Fibroblast of skin of right biceps (primary cell): ENCODE measurements around the gene NEXN.
"Not testable (repeated sequence)": the region's sequence is repeated elsewhere in the genome, so short reads cannot be mapped to it uniquely, and the experiment has no call there.

Experiments
- DNase-seq: peaks from one replicate; pipeline ENCODE4 v3.0.0-alpha.2; 2013

The NEXN gene

DNA sequence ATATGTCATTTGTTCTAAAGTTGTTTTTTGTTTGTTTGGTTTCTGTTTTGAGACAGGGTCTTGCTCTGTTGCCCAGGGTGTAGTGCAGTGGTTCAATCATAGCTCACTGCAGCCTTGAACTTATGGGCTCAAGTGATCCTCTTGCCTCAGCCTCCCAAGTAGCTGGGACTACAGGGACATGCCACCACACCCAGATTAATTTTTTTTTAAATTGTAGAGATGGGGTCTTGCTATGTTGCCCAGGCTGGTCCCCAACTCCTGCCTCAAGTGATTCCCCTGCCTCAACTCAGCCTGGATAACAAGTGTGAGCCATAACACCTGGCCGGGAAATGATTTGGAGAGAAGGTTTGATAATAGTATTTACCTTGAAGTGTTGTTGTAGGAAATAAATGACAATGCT is 18.2 kb downstream of the NEXN start:
- DNase-seq: no peak

DNA sequence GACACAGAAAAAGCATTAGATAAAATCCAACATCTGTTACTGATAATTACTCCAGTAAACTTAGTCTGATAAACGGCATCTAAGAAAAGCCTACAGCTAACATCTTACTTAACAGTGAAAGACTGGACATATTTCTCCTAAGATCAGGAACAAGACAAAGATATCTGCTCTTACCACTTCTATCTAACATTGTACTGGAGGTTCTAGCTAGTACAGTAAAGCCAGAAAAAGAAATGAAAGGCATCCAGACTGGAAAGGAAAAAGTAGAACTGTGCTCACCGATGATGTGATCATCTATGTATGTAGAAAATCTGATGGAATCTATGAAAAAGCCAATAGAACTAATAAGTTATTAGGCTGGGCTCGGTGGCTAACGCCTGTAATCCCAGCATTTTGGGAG is 21.7 kb downstream of the NEXN start:
- no peak for DNase-seq

DNA sequence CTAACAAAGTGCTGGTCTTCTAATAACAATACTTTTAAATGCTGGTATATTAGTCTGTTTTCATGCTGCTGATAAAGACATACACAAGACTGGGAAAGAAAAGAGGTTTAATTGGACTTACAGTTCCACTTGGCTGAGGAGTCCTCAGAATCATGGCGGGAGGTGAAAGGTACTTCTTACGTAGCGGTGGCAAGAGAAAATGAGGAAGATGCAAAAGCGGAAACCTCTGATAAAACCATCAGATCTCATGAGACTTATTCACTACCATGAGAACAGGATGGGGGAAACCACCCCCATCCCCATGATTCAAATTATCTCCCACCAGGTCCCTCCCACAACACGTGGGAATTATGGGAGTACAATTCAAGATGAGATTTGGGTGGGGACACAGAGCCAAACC is 30.5 kb downstream of the NEXN start:
- DNase-seq: not testable (repeated sequence)

DNA sequence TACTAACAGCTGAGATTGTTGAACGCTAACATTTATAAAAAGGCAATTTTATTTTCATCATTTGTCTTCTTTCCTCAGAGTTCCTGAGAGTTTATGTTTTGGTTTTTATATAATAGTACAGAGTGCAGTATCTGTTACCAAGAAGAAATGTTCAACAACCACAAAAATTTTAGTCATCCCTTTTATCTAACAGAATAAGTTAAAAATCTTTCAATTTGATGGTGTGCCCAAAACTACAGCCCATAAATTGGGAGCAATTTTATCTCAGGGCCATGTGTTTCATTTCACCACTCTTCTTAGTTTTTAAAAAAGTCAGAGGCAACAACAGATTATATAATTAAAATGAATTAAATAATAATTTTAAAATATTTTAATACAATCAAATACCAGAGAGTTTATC is 37.1 kb downstream of the NEXN start:
- DNase-seq: peak; percentile 41

DNA sequence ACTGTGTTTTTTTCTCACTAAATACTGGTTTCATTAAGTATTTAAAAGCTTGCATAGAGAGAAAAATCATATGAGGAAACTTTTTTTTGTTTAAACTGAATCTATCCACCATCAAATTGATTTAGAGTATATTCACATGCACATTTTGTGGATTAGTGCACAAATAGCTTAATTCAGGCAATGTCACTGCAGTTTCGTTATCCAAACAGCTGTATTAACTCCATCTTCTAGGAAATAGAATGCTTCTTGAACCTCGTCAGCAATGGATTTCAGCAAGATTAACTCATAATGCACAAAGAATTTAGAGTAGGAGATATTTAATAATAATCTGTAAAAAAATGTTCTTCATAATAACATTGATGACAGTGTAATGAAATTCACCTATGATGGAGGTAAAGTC is 37.5 kb downstream of the NEXN start:
- no peak for DNase-seq

DNA sequence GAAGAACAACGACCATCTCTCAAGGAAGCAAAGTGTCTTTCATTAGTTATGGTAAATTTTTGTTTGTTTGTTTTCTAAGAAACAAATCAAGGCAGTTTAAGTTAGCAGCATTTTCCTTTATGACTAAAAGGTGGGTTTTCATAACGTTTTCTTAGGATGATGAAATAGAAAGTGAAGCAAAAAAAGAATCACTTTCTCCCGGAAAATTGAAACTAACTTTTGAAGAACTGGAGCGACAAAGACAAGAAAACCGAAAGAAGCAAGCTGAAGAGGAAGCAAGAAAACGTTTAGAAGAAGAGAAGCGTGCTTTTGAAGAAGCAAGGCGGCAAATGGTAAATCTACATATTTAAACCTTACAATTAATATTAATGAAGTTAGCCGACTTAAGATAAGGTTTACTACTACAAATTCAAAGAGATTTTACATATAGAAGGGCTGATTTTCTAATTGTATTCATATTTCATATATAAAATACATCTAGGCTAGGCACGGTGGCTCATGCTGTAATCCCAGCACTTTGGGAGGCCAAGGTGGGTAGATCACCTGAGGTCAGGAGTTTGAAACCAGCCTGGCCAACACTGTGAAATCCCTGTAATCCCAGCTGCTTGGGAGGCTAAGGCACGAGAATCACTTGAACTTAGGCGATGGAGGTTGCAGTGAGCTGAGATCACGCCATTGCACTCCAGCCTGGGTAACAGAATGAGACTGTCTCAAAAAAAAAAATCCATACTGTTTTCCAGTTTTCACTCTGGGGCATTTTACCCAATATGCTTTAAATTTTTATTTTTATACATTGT is 38.3 kb downstream of the NEXN start:
- DNase-seq: no peak

DNA sequence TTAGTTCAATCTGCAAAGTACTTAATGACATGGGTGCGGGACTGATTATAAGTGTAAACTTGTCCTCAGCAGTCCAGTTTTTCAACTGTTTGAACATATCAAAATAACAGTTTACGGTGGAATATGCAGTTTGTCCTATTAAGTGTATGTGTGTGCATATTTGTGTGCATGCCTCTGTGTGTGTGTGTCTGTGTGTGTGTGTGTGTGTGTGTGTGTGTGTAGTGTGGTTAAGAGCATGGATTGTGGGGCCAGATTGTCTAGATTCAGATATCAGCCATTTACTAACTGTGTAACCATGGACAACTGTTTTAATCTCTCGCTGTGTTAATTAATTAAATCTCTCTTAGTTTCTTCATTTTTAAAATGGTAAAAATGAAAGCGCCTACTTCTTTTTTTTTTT is 39.0 kb downstream of the NEXN start:
- no peak for DNase-seq

DNA sequence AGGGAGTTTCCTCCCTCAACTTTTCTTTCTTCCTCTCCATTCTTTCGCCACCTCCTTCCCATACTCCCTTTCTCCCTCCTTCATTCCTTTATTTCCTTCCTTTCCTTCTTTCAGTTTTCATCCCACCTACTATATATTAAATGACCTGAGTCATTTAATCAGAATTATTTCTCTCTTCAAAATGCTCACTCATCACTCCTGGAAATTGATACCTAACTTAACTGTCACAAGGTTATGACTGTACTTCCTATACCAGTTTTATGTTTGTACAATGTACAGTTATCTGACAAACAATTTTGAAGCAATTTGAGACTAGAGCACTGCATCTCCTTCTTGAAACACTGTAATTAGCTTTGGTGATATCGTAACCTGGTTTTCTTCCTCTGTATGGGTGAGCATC is 41.4 kb downstream of the NEXN start:
- no peak for DNase-seq

DNA sequence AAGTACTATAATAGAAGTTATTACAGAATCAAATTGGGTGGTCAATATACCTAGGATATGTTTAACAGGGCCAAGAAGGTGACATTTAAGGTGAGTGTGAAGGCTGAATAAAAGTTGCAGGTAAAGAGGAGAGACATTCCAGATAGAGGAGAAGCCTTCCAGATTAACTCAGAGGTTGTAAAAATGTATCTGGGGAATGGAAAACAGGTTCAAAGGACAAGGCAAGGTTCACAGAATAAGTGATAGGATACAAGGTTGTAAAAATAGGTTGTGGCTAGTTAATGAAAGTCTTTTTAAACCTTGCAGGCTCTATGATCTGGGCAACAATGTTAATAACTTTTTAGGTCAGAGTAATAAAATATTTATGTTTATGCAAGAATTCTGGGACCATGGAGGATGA is 50.2 kb downstream of the NEXN start:
- no peak for DNase-seq

DNA sequence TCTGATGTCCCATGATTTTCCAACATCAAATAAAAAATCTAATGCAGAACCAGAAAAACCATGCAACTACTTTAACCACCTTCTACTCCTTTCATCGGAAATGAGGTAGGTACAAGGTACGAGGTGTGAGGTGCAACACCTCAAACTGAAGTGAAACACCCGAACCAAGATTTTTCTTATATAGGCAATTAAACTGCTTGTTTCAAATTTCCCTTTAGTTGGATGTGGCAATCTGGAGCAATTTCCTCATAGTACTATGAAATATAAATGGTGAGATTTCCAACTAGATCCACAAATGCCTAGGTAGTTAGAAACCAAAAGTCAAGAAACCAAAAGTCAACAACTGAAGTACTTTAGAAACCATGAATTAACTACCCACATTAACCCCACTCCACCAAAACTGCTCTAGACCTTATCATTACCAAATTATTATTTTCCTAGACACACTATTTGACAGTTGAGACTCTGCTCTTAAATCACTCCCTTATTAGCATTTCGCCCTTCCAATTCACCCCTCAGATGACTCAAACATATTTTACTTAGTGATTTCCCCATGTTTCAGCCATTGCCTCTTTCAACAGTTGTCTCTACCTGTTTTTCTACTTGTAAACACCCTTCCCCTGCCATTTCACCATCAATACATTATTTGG is 52.6 kb downstream of the NEXN start:
- no peak for DNase-seq

DNA sequence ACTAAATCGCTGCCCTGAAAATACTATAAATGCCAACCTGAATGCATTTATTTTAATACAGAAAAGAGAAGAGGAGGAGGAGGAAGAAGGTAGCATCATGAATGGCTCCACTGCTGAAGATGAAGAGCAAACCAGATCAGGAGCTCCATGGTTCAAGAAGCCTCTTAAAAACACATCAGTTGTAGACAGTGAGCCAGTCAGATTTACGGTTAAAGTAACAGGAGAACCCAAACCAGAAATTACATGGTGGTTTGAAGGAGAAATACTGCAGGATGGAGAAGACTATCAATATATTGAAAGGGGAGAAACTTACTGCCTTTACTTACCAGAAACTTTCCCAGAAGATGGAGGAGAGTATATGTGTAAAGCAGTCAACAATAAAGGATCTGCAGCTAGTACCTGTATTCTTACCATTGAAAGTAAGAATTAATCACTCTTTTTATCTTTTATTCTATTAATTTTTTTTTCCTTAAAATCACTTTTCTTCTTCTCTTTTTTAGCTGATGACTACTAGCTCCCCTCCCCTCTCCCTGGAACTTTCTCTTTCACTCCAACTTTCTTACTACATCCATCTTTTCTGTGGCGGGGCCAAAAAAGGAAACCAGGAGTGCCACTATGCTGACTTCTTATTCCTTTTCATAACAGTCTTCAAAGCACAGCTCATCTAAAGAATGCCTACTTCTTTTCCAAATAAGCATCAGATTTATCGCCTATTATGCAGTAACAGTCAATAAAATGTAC is 54.1 kb downstream of the NEXN start:
- no peak for DNase-seq

DNA sequence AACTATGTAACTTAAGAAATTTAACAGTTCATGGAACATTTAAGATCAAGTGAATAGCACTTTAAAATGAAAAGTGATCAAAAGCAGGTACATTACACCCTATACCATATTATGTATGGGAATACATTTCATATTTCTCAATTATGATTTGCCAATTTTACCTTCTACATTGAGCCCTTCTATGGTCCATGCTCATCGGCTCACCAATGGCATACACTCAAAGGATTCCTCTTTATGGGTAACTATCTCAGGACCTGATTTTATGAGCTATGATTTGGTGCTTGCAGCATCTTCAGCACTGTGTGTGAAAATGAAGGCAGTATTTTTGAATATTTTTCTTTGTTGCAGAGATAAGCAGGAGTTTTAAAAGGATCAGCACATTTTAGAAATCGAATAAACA is 56.9 kb downstream of the NEXN start:
- DNase-seq: no peak

DNA sequence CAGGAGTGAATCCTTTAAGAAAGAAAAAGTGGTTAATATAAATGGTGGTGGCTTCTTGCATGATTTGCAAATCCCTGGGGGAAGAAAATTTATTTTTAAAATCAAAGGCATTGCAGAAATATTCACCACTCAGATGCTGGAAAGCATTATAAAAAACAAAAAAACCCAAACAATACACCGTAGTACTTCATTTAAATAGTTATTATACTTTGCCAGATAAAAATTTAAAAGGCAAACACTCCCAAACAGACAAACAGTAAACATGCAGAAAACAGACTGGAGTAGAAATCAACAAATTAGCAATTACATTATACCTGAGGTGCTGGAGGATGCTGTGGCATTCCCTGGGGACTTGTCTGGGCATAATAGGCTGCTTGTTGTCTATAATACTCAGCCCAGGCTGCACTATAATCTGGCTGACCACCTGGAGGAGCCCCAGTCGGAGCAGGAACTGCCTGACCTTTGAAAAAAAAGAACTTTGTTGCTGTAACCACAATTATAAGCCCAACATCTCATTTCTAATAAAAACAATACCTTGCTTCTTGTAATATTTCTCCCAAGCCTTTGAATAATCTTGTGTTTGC is 60.5 kb downstream of the NEXN start:
- DNase-seq: peak; percentile 26

DNA sequence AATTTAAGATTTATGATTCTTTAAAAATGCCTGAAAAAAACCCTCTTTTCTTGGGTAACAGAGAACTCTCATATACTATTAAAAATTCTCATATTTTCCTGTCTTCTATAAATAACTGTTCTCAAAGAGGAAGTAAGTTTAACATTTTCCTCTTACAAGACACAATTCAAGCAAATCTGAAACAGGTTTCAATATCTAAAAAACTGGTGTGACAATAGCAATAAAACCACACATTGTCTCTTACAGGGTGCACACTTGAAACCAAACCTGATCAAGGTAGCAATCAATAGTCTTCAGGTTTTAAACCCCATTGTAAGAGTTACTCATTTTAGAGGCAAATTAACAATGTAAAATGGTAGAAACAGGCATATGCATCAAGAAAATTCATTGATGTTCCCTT is 62.4 kb downstream of the NEXN start:
- DNase-seq: no peak

DNA sequence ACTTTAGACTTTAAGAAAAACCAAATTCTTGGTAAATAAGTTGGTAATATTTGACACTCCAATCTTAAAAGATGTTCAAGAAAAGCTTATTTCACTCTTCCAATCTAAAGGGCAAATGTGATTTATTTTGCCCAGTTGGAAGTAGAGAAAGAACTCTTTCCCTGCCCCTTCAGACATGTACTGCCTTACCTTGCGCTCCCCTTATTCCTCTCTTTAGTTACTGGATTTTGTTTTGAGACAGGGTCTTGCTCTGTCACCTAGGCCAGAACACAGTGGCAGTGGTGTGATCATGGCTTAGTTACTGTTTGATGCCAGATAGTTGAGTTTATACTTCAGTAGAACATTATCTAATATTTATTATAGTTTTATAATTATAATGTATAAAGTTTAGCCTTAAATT is 62.9 kb downstream of the NEXN start:
- no peak for DNase-seq

DNA sequence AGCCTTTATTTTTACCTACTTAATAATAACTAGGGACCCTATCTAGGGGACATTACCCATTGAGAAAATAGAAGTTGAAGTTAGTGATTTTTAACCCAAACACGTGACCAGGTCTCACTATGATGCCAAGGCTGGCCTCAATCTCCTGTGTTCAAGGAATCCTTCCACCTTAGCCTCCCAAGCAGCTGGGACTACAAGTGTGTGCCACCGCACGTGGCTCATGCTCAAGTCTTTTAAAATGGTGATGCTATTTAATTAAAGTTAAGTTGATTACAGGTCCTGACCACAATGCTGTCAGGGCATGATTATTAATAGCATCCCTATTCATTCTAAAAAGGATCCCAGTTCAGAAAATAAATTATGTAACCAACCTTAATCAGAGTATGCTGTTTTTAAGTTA is 65.5 kb downstream of the NEXN start:
- DNase-seq: no peak

DNA sequence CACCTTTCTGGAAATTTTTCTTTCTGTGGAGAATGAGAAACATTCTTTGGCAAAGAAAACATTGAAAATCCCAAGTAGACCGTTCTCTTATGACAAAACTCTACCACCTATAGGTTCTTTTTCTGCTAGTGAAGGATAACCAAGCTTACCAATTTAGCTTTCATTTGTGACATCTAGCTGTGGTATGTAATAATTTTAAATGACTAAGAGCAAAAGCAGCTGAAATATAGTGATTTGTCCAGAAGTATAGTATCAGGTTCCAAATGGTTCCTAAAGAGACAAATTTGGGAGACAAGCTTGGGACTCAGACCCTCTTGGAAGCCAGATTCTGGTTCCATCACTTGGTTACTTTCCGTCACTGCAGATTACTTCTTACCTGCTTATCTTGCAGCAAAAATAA is 66.1 kb downstream of the NEXN start:
- peak; percentile 52 for DNase-seq

DNA sequence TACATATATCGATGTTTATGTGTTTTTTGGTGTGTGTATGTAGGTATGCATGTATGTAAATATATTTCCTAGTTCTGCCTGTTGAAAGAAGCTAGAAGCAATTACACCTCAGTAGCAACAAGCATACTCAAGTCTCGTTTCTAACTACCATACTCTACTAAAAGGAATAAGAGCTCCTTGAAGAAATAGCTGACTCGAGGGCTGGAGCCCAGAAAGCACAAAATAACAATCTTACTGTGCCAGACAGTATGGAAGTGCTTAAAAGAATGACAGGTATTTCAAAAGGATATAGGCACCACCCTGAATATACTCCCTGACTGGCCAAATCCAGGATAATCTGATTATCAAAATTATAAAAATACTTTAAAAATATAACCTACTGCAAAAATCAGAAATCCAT is 67.3 kb downstream of the NEXN start:
- DNase-seq: no peak

DNA sequence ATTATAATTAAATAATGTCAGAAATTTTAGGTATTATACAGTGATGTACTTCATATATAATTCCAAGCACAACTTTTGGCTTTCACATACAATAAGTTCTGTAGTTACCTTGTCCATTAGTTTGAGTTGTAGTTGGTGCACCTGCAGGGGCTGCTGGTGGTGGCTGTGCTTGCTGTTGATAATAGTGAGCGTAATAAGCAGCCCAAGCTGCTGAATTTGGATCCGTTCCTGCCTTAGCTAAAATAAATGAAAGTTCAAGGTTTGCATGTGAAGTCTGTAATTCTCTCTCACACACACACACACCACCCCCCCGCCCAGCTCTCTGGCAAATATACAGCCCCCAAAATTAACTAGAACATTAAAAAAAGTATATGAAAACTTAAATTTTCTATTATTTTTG is 68.0 kb downstream of the NEXN start:
- no peak for DNase-seq

DNA sequence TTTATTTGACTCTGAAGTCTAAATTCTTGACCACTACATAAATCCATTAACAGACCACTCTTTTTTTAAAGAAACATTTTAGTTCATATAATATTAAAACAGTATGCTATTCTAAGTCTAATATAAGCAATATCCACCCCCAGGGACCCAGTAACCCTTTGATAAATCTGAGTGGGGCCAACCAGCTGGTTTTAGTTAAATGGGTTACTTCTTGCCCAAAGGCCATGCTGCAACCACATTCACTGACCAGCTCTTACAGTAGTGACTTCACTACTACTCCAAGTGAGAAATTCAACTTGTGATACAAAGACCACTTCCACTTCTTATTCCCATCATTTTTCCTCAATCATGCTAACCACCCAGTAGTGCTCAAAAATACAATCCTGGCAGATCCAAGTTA is 70.0 kb downstream of the NEXN start:
- no peak for DNase-seq

DNA sequence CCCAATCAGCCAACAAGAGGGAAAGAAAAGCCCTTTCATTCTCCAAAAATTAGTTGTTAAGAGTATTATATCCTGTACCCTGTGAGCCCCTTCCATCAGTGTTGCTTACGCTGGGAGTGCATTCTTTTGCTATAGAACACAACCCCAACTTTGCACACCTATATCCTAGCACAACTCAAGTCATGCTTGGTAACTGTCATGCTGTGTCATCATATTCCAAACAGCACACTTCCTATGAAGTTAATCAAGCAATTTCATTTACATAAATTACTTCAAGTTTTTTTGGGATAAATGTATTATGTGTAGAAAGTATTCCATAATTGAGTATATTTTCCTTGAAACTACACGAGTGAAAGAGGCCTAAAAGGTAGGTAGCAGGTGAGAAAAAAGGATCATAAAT is 70.4 kb downstream of the NEXN start:
- no peak for DNase-seq

DNA sequence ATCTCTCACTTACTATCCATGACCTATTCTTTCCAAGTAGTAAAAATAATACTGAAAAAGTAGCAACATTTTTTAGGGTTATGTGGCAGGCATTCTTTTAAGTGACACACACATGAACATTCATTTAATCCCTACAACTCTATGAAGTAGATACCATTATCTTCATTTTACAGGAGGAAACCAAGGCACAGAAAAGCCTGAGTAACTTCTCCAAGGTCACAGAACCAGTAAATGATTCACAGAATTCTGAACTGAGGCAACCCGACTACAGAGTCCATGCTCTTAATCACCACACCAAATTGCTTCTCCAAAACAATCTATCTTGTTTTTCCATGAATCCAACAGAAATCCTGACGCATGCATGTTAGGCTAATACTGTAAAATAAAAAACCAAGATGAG is 73.0 kb downstream of the NEXN start:
- DNase-seq: no peak

DNA sequence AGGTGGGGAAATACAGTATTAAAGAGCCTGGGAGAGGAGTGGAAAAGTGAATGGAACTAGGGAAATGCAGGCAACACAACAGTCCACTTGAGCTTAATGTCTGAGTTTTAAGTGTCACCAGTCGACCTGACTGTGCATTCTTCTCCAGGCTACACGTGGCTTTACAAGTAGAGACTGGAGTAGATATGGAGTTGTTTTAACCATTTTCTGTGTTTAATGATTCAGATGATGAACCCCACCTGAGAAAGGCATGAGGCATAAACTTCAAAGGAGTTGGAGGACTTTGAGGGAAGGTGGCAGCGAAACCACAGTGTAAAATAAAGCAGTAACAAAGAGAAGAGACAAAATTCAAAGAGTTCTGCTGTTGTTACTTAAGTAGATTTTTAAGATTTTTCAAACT is 77.9 kb downstream of the NEXN start:
- DNase-seq: no peak

DNA sequence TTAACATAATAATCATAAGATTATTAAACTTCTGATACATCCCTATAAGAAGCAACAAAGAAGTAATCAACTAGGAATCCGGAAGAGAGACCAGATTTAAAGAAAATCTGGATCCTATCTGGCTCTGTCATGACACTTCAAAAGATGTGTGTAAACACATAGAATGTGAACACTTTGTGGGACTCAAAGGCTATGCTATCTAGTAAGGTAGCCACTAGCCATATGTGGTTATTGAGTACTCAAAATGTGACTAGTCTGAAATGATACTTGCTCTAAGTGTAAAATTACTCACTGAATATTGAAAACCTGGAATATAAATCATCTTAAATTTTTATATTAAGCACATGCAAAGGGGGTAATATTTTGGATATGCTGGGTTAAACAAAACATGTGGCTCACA is 81.8 kb downstream of the NEXN start:
- DNase-seq: no peak
